Endothelial cell of umbilical vein (primary cell): ENCODE results near the gene OR6N2. TPM values are rescaled to one million over a fixed set of nuclear protein-coding genes. Genes with fewer than 3 reads are reported as not detected.

ENCODE experiments used
- BruUV-seq: library from RNA; stranded (reverse); fragments of 400-500 nt; replicated peaks from 2 replicates; lab custom pipeline; 2021; lab: Mats Ljungman, UMichigan
- CTCF ChIA-PET: fragments of 300-600, 350-600 bp; sonication (Branson Sonifier 250); formaldehyde crosslinking; loops from one replicate; lab custom pipeline; 2021; ENCODE audit warnings: antibody characterized with exemption, inconsistent platforms; lab: Charles Lee
- POLR2A ChIA-PET: fragments of 300-600, 350-600 bp; sonication (Branson Sonifier 250); formaldehyde crosslinking; loops from one replicate; lab custom pipeline; 2021; ENCODE audit warnings: antibody characterized with exemption, inconsistent platforms; lab: Charles Lee
- DNase-seq: peaks from one replicate; pipeline ENCODE4 v3.0.0-alpha.2; 2011; ENCODE audit warnings: low read depth, low spot score
- FAIRE-seq: peaks from 2 replicates; lab custom pipeline; 2011; peaks lifted over from hg19 to GRCh38; lab: Jason Lieb, UNC
- H2AFZ ChIP-seq: 2 replicates; pipeline ENCODE4 v1.6.0; 2012; ENCODE audit warnings: low read depth, low read length, control low read depth, inconsistent platforms
- H3K27ac ChIP-seq: 2 replicates; pipeline ENCODE4 v1.5.1; 2011; ENCODE audit warnings: low read depth, mild to moderate bottlenecking, control low read depth, low read length, moderate library complexity; ENCODE audit not compliant: insufficient read depth
- H3K27me3 ChIP-seq, 2 experiments: 2 replicates each; pipeline versions ENCODE4 v1.6.0 to v1.6.1; 2011; ENCODE audit warnings: low read length in 2 of 2, mixed read lengths in 1 of 2; ENCODE audit not compliant: control insufficient read depth in 2 of 2, insufficient read depth in 2 of 2
- H3K36me3 ChIP-seq, 2 experiments: 2 replicates in 1 of 2; 3 replicates in 1 of 2; pipeline ENCODE4 v1.5.1; 2011; ENCODE audit warnings: low read length in 2 of 2, mild to moderate bottlenecking in 1 of 2, moderate library complexity in 1 of 2; ENCODE audit not compliant: control insufficient read depth in 2 of 2, insufficient read depth in 2 of 2; ENCODE audit errors: extremely low read depth in 1 of 2
- H3K4me1 ChIP-seq: 3 replicates; pipeline ENCODE4 v1.5.1; 2011; ENCODE audit warnings: mild to moderate bottlenecking, low read length; ENCODE audit not compliant: control insufficient read depth, insufficient read depth; ENCODE audit errors: extremely low read depth
- H3K4me2 ChIP-seq: 2 replicates; pipeline ENCODE4 v1.6.1; 2011; ENCODE audit warnings: low read length, control low read depth, mixed read lengths; ENCODE audit not compliant: insufficient read depth
- H3K4me3 ChIP-seq, 3 experiments: fragments of 200-600 bp in 1 of 3; sonication (generic), shearing (Covaris generic) in 1 of 3; replicated peaks in 1 of 3; 2 replicates each; pipeline ENCODE4 v1.5.1; 2011 to 2016; ENCODE audit warnings: control low read depth in 3 of 3, low read length in 3 of 3, mild to moderate bottlenecking in 2 of 3, inconsistent platforms in 1 of 3, low read depth in 1 of 3, moderate library complexity in 1 of 3; ENCODE audit not compliant: insufficient read depth in 1 of 3
- H3K79me2 ChIP-seq: 2 replicates; pipeline ENCODE4 v1.6.0; 2012; ENCODE audit warnings: low read length, inconsistent platforms; ENCODE audit not compliant: control insufficient read depth, insufficient read depth
- H3K9ac ChIP-seq: replicated peaks from 2 replicates; pipeline ENCODE3; 2011; ENCODE audit warnings: low read length, control low read depth; ENCODE audit not compliant: insufficient read depth; ENCODE audit errors: extremely low read depth
- H3K9me1 ChIP-seq: replicated peaks from 3 replicates; pipeline ENCODE4 v1.6.0; 2011; ENCODE audit warnings: mild to moderate bottlenecking, low read length; ENCODE audit not compliant: control insufficient read depth, insufficient read depth; ENCODE audit errors: extremely low read depth
- H3K9me3 ChIP-seq: replicated peaks from 2 replicates; pipeline ENCODE4 v1.5.1; 2012; ENCODE audit warnings: low read length, inconsistent platforms; ENCODE audit not compliant: control insufficient read depth, insufficient read depth
- H4K20me1 ChIP-seq: replicated peaks from 2 replicates; pipeline ENCODE3; 2011; ENCODE audit warnings: mild to moderate bottlenecking, low read length; ENCODE audit not compliant: control insufficient read depth, insufficient read depth; ENCODE audit errors: extremely low read depth
- EZH2 ChIP-seq: IDR thresholded peaks from 2 replicates; pipeline ENCODE4 v1.6.1; 2012; ENCODE audit warnings: borderline replicate concordance, low read depth, mild to moderate bottlenecking, moderate library complexity, low read length, inconsistent platforms; ENCODE audit not compliant: severe bottlenecking
- FOS ChIP-seq: IDR thresholded peaks from 2 replicates; pipeline ENCODE4 v1.6.1; 2011; ENCODE audit warnings: mild to moderate bottlenecking, low read length, moderate library complexity, borderline replicate concordance; ENCODE audit not compliant: insufficient read depth
- GATA2 ChIP-seq: IDR thresholded peaks from 2 replicates; pipeline ENCODE4 v1.7.0; 2011; ENCODE audit warnings: low read depth, mild to moderate bottlenecking, moderate library complexity, mixed read lengths, low read length; ENCODE audit not compliant: insufficient read length, insufficient read depth
- JUN ChIP-seq: IDR thresholded peaks from 2 replicates; pipeline ENCODE4 v1.6.1; 2011; ENCODE audit warnings: borderline replicate concordance, low read depth; ENCODE audit not compliant: insufficient read length, insufficient read depth
- MYC ChIP-seq: IDR thresholded peaks from one replicate; pipeline ENCODE4 v1.6.1; 2011; ENCODE audit warnings: mild to moderate bottlenecking, low read depth, low read length
- POLR2A ChIP-seq: IDR thresholded peaks from 2 replicates; pipeline ENCODE4 v1.6.1; 2012; ENCODE audit warnings: low read depth, mild to moderate bottlenecking, control low read depth, low read length
- POLR2AphosphoS5 ChIP-seq: IDR thresholded peaks from 2 replicates; pipeline ENCODE4 v1.6.1; 2012; ENCODE audit warnings: low read depth, mild to moderate bottlenecking, control low read depth, low read length, moderate library complexity; ENCODE audit not compliant: insufficient read depth
- dilution Hi-C: fragments of 300-500 bp; cut with MboI; formaldehyde crosslinking; loops from one replicate; pipeline ENCODE4 v1.15.0; 2019; ENCODE audit warnings: low sequenced_read_pairs; ENCODE audit not compliant: extremely low pct_ligation_motif_present
- intact Hi-C: fragments of 100-400 bp; cut with micrococcal nuclease; formaldehyde crosslinking; loops from one replicate; pipeline ENCODE4 v1.10.0; 2022
- polyA plus RNA-seq, 4 experiments: library from polyadenylated mRNA; depleted of rRNA in 3 of 4; stranded (reverse) in 3 of 4; unstranded in 1 of 4; fragments of >200 nt; gene quantifications; 2 replicates each; pipeline versions ENCODE4 v1.2.1 to v1.2.3, GENCODE V29; 2011 to 2012; ENCODE audit warnings: missing spikeins in 1 of 4
- total RNA-seq: library from RNA; stranded (reverse); gene quantifications from 2 replicates; pipeline ENCODE4 v1.2.3, GENCODE V29; 2021
- TF ChIP-seq, protein P1 (sequence below), 2 donors: IDR thresholded peaks; 1 replicate in 1 of 2; 2 replicates in 1 of 2; pipeline ENCODE4 v1.5.1; 2011; ENCODE audit warnings: low read length in 2 of 2, mild to moderate bottlenecking in 2 of 2, moderate library complexity in 2 of 2, control low read depth in 1 of 2, inconsistent platforms in 1 of 2, low read depth in 1 of 2; ENCODE audit not compliant: insufficient read depth in 1 of 2; ENCODE audit errors: extremely low read depth in 1 of 2
- TF ChIP-seq, protein P2 (sequence below): IDR thresholded peaks from 2 replicates; pipeline ENCODE4 v1.6.1; 2011; ENCODE audit not compliant: insufficient read depth, insufficient read length

The OR6N2 gene
- total and polyA plus RNA-seq, 2 donors (not counting 3 experiments of a cell fraction or from before 2014, with no cell fraction given), result not detected

DNA sequence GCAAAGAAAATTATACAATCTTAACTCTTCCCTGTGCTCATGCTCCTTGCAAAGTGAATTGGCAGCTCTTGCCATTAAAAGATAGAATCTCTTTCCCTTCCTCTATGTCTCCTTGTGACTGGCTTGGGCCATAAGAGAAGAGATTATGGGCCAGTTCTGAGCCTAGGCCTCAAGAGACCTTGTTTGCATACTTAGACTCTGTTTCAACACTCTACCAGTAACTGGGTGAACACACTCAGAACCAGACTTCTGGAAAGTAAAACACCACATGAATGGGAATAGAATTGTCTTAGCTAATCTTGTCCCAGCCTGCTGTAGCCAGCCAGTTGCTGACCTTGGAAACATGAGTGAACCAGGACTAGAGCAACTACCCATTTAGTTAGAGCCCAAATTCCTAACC is 45.2 kb downstream of the OR6N2 start:
- H3K27me3 ChIP-seq, result no peaks in the 10 kb centered on the region
- no peaks in the 10 kb centered on the region for H3K9me3 ChIP-seq
- no peaks in the 10 kb centered on the region for H3K36me3 ChIP-seq
- no peaks in the 10 kb centered on the region for H4K20me1 ChIP-seq
- H3K9me1 ChIP-seq, result no peaks in the 10 kb centered on the region
- no peak overlapping the region for H3K9ac ChIP-seq
- no peak overlapping the region for H2AFZ ChIP-seq
- FAIRE-seq (no peak), DNase-seq (no peak)
- ChIA-PET CTCF (no interaction called here), POLR2A (no interaction called here)
- H3K4me1 ChIP-seq, result no peaks in the 10 kb centered on the region
- BruUV-seq, result no TSS peak
- H3K27ac ChIP-seq, result no peak overlapping the region
- dilution Hi-C loops (no loop called here), intact Hi-C loops (no loop called here)
- H3K4me2 ChIP-seq, result no peak overlapping the region
- TF ChIP-seq JUN, result no peak
- no peak for TF ChIP-seq EZH2
- no peak for TF ChIP-seq POLR2AphosphoS5
- no peak overlapping the region for H3K4me3 ChIP-seq
- H3K79me2 ChIP-seq, result no peaks in the 10 kb centered on the region

DNA sequence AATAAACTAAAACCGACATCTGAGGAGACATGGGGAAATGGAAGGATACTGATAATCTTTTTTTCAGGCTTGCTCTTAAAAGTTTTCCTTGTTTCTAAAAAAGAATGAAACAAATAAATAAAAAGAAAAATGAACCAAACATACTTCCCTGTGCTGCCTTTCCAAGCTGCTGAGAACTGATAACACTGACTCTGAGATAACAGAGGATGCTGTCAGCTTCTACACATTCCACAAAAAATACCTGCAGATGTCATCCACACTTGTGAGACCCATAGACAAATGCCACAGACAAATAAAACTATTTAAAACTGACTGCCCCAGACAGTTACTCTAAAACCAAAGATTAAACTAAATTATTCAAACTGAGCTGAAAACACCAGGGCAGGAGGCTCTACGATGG is 48.5 kb downstream of the OR6N2 start:
- FAIRE-seq, result no peak
- CTCF ChIA-PET, result no interaction called here

More for the DNA sequence above, 48.5 kb downstream of the OR6N2 start:
- no peak overlapping the region for H3K4me2 ChIP-seq
- no peaks in the 10 kb centered on the region for H3K9me1 ChIP-seq
- TF ChIP-seq EZH2 (no peak), JUN (no peak), GATA2 (no peak), FOS (no peak), MYC (no peak), POLR2AphosphoS5 (no peak), POLR2A (no peak)
- TF ChIP-seq, protein P1, sequence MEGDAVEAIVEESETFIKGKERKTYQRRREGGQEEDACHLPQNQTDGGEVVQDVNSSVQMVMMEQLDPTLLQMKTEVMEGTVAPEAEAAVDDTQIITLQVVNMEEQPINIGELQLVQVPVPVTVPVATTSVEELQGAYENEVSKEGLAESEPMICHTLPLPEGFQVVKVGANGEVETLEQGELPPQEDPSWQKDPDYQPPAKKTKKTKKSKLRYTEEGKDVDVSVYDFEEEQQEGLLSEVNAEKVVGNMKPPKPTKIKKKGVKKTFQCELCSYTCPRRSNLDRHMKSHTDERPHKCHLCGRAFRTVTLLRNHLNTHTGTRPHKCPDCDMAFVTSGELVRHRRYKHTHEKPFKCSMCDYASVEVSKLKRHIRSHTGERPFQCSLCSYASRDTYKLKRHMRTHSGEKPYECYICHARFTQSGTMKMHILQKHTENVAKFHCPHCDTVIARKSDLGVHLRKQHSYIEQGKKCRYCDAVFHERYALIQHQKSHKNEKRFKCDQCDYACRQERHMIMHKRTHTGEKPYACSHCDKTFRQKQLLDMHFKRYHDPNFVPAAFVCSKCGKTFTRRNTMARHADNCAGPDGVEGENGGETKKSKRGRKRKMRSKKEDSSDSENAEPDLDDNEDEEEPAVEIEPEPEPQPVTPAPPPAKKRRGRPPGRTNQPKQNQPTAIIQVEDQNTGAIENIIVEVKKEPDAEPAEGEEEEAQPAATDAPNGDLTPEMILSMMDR (IDR thresholded peaks at IDR 0.05; ENCODE audit: extremely low read depth in 1 of 2, insufficient read depth in 1 of 2, low read depth in 1 of 2, low read length in 2 of 2), result no peak
- TF ChIP-seq, protein P2, sequence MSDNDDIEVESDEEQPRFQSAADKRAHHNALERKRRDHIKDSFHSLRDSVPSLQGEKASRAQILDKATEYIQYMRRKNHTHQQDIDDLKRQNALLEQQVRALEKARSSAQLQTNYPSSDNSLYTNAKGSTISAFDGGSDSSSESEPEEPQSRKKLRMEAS, result no peak
- no peak for DNase-seq
- no peak overlapping the region for H3K4me3 ChIP-seq
- H3K4me1 ChIP-seq, result no peaks in the 10 kb centered on the region
- no peaks in the 10 kb centered on the region for H4K20me1 ChIP-seq
- dilution Hi-C loops (no loop called here), intact Hi-C loops (no loop called here)
- no peaks in the 10 kb centered on the region for H3K36me3 ChIP-seq
- H3K9ac ChIP-seq, result no peak overlapping the region
- no peak overlapping the region for H3K27ac ChIP-seq
- POLR2A ChIA-PET, result no interaction called here
- H3K9me3 ChIP-seq, result no peaks in the 10 kb centered on the region
- H3K27me3 ChIP-seq, result no peaks in the 10 kb centered on the region
- BruUV-seq, result no TSS peak
- H2AFZ ChIP-seq, result no peak overlapping the region
- H3K79me2 ChIP-seq, result no peaks in the 10 kb centered on the region
